ENCODE measurements around the gene SPRYD3. TPM values are rescaled to one million over a fixed set of nuclear protein-coding genes. Genes with fewer than 3 reads are reported as not detected.
"Not testable (repeated sequence)": the region's sequence is repeated elsewhere in the genome, so short reads cannot be mapped to it uniquely, and the experiment has no call there.

Gene SPRYD3
- total RNA-seq, 4 donors from 2014 or later = 21.0 to 39.5 (median 28.4) TPM

GRCh38 chr12:53113136-53113705, 34.0 kb upstream of the SPRYD3 start:
- 73 to 79% methylated on average over 12 of the region's 12 CpGs for WGBS, 2 donors
- H3K4me3 ChIP-seq (ENCODE audit: low read depth, poor library complexity, severe bottlenecking) = no peak overlapping the region
- intact Hi-C loops (cut with DNase I; ENCODE audit: low total_unique reads) = no loop called here
- TF ChIP-seq, protein P1, sequence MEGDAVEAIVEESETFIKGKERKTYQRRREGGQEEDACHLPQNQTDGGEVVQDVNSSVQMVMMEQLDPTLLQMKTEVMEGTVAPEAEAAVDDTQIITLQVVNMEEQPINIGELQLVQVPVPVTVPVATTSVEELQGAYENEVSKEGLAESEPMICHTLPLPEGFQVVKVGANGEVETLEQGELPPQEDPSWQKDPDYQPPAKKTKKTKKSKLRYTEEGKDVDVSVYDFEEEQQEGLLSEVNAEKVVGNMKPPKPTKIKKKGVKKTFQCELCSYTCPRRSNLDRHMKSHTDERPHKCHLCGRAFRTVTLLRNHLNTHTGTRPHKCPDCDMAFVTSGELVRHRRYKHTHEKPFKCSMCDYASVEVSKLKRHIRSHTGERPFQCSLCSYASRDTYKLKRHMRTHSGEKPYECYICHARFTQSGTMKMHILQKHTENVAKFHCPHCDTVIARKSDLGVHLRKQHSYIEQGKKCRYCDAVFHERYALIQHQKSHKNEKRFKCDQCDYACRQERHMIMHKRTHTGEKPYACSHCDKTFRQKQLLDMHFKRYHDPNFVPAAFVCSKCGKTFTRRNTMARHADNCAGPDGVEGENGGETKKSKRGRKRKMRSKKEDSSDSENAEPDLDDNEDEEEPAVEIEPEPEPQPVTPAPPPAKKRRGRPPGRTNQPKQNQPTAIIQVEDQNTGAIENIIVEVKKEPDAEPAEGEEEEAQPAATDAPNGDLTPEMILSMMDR (IDR thresholded peaks at IDR 0.05) = no peak
- no peak for TF ChIP-seq POLR2A (IDR thresholded peaks at IDR 0.05)
- DNase-seq (ENCODE audit: low spot score in 2 of 2) = peak in 1 of 2 donors; percentile 53

DNA sequence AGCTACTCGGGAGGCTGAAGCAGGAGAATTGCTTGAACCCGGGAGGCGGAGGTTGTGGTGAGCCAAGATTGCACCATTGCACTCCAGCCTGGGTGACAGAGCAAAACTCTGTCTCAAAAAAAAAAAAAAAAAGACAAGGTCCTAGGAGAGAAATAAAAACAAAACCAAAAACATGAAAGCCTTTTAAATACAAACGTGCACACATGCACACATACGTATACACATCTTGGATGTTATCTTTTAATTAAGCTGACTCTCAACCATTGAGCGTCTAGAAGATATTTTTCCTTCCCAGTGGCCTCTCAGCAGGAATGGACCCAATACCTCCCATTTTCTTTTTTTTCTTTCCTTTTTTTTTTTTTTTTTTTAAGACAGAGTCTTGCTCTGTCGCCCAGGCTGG, 33.2 kb upstream of the SPRYD3 start:
- 92 to 94% methylated on average over 7 of the region's 7 CpGs for WGBS, 2 donors
- intact Hi-C loops (cut with DNase I; ENCODE audit: low total_unique reads); H3K4me3 ChIP-seq (ENCODE audit: low read depth, poor library complexity, severe bottlenecking); DNase-seq (ENCODE audit: low spot score in 2 of 2): not testable (repeated sequence)

DNA sequence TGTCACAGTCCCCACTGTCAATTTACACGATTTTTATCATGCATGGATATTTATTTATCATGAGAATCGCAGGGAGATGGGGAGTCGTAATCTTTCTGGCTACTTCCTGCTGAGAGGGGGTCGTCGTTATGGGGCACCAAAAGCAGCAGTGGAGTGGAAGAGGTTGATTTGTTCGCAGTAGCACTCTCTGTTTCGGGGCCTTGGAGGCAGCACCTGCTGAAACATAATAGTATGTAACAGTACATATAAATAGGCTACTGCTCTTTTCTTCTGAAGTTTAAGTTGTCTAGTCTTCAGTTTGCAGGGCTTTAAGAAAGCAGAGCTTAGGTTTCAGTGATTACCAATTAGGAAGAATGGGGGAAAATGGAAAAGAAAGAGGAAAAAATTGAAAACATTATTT, 27.9 kb upstream of the SPRYD3 start:
- H3K4me3 ChIP-seq (ENCODE audit: low read depth, poor library complexity, severe bottlenecking) = no peak overlapping the region
- 63 to 66% methylated on average over 7 of the region's 7 CpGs for WGBS, 2 donors
- intact Hi-C loops (cut with DNase I; ENCODE audit: low total_unique reads) = no loop called here
- DNase-seq (ENCODE audit: low spot score in 2 of 2) = peak in 1 of 2 donors; percentile 77
- TF ChIP-seq, protein P1 (IDR thresholded peaks at IDR 0.05) = no peak
- no peak for TF ChIP-seq POLR2A (IDR thresholded peaks at IDR 0.05)

DNA sequence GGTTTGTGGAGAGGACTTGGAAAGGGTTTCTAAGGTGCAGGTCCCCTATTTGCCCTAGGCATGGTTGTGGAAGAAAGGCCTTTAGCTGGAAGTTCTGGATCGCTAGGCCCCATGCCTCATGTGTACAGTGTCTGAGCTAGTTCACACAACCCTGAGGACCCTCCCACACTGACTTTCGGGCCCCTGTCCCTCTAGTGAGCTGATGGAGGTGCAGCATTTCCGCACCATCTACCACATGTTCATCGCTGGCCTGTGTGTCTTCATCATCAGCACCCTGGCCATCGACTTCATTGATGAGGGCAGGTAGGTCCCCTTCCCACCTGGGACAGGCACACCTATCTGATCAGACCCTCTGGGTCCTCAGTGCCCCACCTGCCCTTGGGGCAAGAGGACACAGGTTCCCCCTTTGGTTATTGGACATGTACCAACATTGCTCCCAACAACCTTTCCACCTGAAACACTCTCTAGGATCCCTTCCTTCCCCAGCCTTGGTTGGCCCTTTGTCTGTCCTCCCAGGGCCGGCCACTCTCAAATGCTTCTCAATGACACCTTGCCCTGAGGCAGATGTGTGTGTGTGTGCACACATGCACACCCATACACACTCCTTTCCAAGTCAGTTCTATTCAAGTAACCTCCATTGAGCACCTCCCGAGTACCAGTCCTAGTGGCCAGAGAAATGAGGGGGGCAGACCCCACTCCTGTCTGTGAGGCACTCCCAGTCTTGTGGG, 26.7 kb upstream of the SPRYD3 start:
- intact Hi-C loops (cut with DNase I; ENCODE audit: low total_unique reads) = no loop called here
- 81 to 94% methylated on average over 7 of the region's 7 CpGs for WGBS, 2 donors
- TF ChIP-seq POLR2A (IDR thresholded peaks at IDR 0.05) = no peak
- TF ChIP-seq, protein P1 (IDR thresholded peaks at IDR 0.05) = no peak

GRCh38 chr12:53105256-53105655, 26.1 kb upstream of the SPRYD3 start:
- H3K4me3 ChIP-seq (ENCODE audit: low read depth, poor library complexity, severe bottlenecking) = no peak overlapping the region
- DNase-seq (ENCODE audit: low spot score in 2 of 2) = peak in 1 of 2 donors; percentile 78
- 96 to 98% methylated on average over 8 of the region's 8 CpGs for WGBS, 2 donors
- TF ChIP-seq, protein P1 (IDR thresholded peaks at IDR 0.05) = no peak
- TF ChIP-seq POLR2A (IDR thresholded peaks at IDR 0.05) = no peak
- intact Hi-C loops (cut with DNase I; ENCODE audit: low total_unique reads) = no loop called here

More for the DNA sequence above, 26.7 kb upstream of the SPRYD3 start:
- peak in 1 of 2 donors; percentile 58 for DNase-seq (ENCODE audit: low spot score in 2 of 2)
- H3K4me3 ChIP-seq (ENCODE audit: low read depth, poor library complexity, severe bottlenecking) = no peak overlapping the region

DNA sequence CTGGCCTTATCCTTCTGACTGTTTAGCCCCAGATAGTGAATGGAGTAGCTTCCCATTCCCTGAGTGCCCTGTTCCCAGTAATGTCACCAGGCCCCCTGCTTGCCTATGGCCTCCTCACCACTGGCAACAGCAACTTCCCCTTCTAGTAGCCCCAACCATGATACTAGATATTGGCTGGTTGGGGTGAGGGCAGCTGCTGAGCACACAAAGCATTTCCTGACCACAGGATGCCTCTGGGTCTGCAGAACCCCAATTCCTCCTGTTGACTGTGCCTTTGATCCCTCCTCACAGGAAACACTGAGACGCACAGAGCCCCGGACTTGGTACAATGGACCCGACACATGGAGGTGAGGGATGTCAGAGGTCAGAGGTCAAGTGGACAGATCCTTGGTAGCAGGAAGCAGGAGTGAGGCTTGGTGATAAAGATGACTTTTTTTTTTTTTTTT, 24.7 kb upstream of the SPRYD3 start:
- WGBS, 2 donors = 62 to 65% methylated on average over 3 of the region's 3 CpGs
- intact Hi-C loops (cut with DNase I; ENCODE audit: low total_unique reads) = no loop called here
- H3K4me3 ChIP-seq (ENCODE audit: low read depth, poor library complexity, severe bottlenecking) = no peak overlapping the region
- TF ChIP-seq, protein P1 (IDR thresholded peaks at IDR 0.05) = no peak
- TF ChIP-seq POLR2A (IDR thresholded peaks at IDR 0.05) = no peak
- DNase-seq (ENCODE audit: low spot score in 2 of 2) = peak in 1 of 2 donors; percentile 76

All from lower leg skin (tissue), 4 donors.